ENCODE data around the gene DNAH10.

DNAH10 gene

DNA sequence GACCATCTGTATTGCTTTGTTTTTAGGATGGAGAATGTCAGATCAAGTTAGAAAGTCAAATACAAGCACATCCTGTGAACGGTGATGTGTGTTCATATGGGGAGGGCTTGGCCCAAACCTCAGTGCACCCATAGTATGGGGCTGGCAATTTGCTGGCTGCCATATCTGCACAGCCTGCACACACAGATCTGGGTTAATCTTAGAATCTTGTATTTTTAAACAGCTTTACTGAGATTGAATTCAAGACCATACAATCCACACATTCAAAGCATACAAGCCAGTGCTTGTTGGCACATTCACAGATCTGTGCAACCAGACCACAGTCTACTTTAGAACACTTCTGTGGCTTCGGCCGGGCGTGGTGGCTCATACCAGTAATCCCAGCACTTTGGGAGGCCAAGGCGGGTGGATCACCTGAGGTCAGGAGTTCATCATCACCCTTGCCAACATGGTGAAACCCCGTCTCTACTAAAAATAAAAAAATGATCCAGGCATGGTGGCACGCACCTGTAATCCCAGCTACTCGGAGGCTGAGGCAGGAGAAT lies 120.1 kb downstream of the DNAH10 start:
- in situ Hi-C loops (cut with HindIII; ENCODE audit: low sequenced_read_pairs) = no loop called here
- TF ChIP-seq, protein P1, sequence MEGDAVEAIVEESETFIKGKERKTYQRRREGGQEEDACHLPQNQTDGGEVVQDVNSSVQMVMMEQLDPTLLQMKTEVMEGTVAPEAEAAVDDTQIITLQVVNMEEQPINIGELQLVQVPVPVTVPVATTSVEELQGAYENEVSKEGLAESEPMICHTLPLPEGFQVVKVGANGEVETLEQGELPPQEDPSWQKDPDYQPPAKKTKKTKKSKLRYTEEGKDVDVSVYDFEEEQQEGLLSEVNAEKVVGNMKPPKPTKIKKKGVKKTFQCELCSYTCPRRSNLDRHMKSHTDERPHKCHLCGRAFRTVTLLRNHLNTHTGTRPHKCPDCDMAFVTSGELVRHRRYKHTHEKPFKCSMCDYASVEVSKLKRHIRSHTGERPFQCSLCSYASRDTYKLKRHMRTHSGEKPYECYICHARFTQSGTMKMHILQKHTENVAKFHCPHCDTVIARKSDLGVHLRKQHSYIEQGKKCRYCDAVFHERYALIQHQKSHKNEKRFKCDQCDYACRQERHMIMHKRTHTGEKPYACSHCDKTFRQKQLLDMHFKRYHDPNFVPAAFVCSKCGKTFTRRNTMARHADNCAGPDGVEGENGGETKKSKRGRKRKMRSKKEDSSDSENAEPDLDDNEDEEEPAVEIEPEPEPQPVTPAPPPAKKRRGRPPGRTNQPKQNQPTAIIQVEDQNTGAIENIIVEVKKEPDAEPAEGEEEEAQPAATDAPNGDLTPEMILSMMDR (IDR thresholded peaks at IDR 0.05; ENCODE audit: low read depth, low read length, missing control alignments) = no peak
- no peak for DNase-seq (ENCODE audit: low read depth)
- no peak overlapping the region for H3K4me3 ChIP-seq (ENCODE audit: low read depth, low read length)

DNA sequence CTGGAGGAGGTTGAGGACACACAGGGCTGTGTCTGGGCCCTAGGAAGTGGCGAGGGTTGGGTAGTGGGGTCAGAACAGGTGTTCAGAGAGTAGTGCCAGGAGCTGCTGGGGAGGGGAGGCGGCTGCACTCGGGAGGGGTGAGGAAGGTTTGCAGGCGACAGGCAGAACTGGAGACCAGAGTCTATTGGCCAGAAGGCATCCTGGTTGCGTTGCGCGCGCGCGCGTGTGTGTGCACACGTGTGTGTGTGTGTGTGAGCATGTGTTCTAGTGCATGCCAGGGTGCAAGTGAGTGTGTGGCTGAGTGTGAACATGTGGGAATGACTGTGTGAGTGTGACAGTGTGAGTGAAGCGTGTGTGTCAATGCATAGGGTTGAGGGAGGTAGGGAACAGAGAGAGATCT lies 124.2 kb downstream of the DNAH10 start:
- no peak for DNase-seq (ENCODE audit: low read depth)
- in situ Hi-C loops (cut with HindIII; ENCODE audit: low sequenced_read_pairs) = no loop called here

DNA sequence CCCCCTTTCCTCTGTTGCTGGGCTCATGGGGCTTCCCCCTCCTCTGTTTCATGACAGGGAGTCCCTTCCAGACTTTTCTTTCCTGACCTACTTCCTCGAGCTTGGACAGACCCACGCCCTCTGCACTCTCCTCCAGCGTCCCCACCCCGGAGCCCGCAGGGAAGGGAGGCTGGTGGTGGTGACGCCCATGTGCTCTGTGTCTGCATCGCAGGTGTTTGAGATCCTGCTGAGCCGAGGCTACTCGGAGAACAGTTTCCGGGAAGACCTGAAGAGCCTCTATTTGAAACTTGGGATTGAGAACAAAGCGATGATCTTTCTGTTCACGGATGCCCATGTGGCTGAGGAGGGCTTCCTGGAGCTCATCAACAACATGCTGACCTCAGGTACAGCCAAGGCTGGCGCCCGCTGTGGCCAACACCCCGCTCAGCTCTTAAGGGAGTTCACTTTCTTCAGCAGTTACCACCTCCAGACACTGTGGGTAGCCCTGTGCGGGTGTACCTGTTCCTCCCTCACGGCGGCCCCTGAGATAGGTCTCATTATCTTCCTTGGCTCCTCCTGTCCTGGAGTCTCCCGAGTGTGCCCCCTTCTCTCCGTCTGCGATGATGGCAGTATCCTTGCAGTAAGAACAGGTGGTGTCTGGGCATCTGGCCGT lies 125.0 kb downstream of the DNAH10 start:
- TF ChIP-seq, protein P1 (IDR thresholded peaks at IDR 0.05; ENCODE audit: low read depth, low read length, missing control alignments) = no peak
- no peak overlapping the region for H3K4me3 ChIP-seq (ENCODE audit: low read depth, low read length)
- in situ Hi-C loops (cut with HindIII; ENCODE audit: low sequenced_read_pairs) = no loop called here
- no peak for DNase-seq (ENCODE audit: low read depth)

More for the DNA sequence above, 124.2 kb downstream of the DNAH10 start:
- TF ChIP-seq, protein P1 (IDR thresholded peaks at IDR 0.05; ENCODE audit: low read depth, low read length, missing control alignments) = no peak
- H3K4me3 ChIP-seq (ENCODE audit: low read depth, low read length) = no peak overlapping the region

DNA sequence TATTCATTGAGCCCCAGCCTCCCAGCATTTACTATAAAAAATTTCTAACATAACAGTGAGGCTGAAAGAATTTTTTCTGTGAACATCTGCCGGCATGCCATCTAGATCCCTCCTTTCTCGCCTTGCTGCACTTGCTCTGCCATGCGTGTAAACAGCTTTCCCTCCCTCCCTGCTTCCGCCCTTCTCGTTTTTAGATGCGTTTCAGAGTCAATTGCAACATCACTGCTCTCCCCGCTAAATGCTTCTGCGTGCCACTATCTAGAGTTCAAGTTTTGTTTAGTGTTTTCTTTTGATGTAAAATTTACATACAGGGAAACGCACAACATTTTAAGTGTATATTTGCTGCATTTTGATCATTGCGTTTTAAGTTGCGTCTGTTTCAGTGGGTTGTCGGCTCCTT lies 126.9 kb downstream of the DNAH10 start:
- TF ChIP-seq, protein P1 (IDR thresholded peaks at IDR 0.05; ENCODE audit: low read depth, low read length, missing control alignments) = no peak
- no peak overlapping the region for H3K4me3 ChIP-seq (ENCODE audit: low read depth, low read length)
- no peak for DNase-seq (ENCODE audit: low read depth)
- in situ Hi-C loops (cut with HindIII; ENCODE audit: low sequenced_read_pairs) = no loop called here

DNA sequence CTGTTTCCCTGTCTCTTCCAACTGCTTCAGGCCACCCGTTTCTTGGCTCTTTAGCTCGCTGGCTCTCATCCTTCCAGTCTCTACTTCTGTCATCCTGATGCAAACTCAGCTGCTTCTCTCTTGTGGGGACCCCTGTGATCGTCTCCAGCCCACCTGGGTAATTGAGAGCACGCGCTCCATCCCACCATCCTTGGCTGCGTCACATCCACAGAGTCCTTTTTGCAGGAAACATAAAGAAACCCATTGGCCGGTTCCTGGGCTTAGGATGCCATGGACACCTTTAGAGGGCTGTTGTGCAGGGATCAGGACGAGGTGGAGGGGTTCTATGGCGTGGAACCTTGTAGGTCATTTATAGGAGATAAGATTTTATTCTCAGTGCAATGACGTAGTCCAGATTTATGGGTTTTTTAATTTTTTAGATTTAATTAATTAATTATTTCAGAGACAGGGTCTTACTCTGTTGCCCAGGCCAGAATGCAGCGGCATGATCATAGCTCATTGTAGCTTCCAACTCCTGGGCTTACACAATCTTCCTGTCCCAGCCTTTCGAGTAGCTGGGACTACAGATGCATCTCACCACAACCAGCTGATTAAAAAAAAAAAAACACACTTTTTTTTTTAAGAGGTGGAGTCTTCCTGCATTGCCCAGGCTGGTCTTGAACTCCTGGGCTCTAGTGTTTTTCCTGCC lies 127.9 kb downstream of the DNAH10 start:
- DNase-seq (ENCODE audit: low read depth) = no peak
- in situ Hi-C loops (cut with HindIII; ENCODE audit: low sequenced_read_pairs) = no loop called here
- H3K4me3 ChIP-seq (ENCODE audit: low read depth, low read length) = no peak overlapping the region
- TF ChIP-seq, protein P1 (IDR thresholded peaks at IDR 0.05; ENCODE audit: low read depth, low read length, missing control alignments) = no peak

DNA sequence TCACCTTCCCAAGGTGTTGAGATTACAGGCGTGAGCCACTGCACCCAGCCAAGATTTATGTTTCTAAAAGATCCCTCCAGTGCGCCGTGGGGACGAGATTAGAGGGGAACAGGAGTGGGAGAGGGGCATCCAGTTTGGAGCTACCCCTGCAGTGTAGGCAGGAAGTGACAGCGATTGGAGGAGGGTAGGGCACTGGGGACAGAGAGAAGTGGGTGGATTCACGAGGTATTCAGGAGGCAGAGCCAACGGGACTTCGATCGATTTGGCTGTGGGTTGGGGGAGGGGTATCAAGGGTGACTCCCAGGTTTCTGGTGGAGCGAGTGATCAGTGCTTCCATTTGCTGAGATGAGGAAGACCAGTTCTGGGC lies 128.4 kb downstream of the DNAH10 start:
- no peak overlapping the region for H3K4me3 ChIP-seq (ENCODE audit: low read depth, low read length)
- TF ChIP-seq, protein P1 (IDR thresholded peaks at IDR 0.05; ENCODE audit: low read depth, low read length, missing control alignments) = no peak
- in situ Hi-C loops (cut with HindIII; ENCODE audit: low sequenced_read_pairs) = no loop called here
- no peak for DNase-seq (ENCODE audit: low read depth)
